NCI-H187 treated with DMSO at 0.1 percent for 48 hours (cell line): Measurements from ENCODE around the gene RAB31.

ENCODE experiments used
- DNase-seq: peaks from one replicate; lab custom pipeline; 2025; lab: John Stamatoyannopoulos, UW

RAB31 gene

DNA sequence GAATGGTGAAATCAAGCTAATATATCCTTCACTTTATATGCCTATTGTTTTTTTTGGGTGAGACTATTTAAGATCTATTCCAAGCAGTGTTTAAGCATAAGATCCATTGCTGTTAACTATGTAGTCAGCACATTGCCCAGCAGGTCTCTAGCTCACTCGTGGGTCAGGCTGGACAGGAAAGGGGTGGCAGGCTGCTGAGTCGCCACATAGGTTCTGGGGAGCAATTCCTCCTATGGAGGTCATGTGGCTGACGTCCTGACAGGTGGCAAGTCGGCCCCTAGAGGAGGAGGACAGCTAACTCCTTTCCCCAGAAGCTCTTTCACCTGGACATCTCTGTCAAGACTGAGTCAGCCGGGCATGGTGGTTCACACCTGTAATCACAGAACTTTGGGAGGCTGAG, 13.9 kb upstream of the RAB31 start:
- DNase-seq, result no peak

DNA sequence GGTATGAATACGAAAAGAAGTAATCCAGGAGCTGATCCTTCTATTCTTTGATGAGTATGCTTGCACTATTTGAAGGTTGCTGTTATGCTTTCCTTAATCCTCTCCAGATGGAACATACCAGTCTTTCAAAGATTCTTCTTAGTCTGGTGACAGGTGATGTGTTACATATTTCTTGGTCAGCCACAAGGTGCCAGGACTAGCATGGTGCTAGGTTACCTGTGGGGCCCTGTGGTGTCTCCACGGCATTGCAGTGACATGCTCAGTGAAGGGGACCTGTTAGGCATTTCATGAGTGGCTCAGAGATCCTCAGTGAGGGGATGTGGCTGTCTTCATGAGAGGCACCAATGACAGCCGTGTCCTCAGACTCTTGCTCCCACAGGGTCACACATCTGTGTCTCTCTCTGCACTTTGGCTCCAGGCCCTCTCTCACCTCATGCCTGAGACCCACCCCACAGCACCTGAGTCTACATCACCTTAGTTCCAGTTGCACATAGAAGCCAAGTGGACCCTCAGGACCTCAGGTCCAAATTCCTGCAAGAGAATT, 13.1 kb upstream of the RAB31 start:
- DNase-seq, result no peak

DNA sequence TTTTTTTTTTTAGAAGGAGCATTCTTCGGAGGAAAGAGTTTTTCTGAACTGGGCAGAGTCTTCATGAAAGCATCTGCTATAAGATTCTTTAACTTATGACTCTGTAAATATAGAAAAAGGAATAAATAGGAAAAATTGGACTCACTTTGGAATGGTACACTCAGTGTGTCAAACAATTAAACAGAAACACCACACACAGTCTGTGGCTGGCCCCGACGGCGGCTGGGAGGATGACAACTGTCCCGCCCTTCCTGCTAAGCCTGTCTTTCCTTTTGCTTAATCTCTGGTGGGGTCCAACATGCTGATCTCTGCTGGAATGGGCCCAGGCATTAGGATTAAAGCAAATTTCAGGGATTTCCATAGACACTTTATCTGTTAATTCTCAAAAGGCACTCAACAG, 12.5 kb upstream of the RAB31 start:
- DNase-seq, result no peak

DNA sequence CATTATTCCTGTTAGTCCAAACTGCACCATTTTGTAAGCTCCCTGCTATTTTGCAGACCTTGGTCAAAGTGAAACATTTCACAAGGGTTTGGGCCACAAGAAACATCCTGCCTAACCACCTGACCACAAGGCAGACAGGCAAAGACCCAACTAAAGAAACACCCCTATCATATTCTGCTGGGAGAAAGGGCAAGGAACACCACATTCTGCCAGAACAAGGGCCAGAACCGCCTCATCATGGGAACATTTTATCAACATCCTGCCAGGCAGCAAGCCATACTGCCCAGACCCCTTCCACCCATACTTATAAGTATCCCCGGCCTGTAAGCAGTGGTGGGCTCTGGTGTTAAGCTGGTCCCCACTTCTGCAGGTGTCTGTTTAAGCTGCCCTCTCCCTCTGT, 12.0 kb upstream of the RAB31 start:
- DNase-seq, result no peak

DNA sequence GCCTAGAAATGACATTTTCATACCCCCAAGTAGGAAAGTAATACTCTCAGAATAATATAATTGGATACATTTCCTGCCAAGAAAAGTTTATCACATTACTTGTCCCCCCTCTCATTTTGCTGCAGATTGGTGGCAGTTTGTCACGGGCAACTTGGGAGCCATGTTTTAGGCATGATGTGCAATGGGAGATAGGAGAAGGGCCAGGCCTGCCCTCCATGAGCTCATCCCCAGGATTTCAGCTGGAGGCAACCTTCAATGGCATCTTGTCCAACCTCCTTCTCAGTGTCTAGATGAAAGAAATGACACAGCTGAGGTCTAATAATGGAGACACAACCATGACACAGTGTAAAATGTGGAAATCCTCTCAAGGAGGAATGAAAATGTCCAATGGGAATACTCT, 11.4 kb upstream of the RAB31 start:
- DNase-seq, result no peak

DNA sequence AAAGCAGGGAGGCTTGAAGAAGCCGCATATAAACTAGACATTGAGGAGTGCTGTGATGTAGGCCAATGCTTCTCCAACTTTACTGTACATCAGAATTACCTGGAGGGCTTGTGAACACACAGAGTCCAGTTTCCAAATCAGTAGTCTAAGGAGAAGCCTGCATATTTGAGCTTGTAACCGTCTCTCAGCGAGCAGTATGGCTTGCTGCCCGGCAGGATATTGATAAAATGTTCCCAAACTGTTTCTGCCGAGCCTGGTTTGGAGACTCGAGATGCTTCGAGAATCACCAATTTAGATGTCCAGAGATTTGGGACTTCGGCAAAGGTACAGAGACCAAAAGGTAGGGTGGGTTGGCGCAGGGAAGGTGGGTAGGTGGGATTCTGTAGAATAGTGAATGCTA, 11.0 kb upstream of the RAB31 start:
- DNase-seq, result no peak

DNA sequence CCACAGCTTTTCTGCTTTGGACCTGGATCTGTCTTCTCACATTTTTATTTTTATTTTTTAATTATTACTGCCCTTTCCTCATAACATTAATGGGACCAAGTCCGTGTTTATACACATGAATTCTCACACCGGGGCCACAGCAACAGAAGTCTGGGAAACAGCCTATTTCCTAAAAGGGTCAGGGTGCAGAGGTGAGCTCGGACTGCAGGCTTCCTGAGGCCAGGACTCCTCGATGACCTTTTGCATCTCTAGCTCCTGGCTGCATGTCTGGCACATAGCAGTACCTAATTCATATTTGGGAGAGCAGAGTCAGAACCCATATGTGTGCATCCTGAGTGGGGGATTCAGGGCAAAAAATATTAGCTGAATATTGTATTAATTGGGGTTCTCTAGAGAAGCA, 9.6 kb upstream of the RAB31 start:
- DNase-seq, result no peak

DNA sequence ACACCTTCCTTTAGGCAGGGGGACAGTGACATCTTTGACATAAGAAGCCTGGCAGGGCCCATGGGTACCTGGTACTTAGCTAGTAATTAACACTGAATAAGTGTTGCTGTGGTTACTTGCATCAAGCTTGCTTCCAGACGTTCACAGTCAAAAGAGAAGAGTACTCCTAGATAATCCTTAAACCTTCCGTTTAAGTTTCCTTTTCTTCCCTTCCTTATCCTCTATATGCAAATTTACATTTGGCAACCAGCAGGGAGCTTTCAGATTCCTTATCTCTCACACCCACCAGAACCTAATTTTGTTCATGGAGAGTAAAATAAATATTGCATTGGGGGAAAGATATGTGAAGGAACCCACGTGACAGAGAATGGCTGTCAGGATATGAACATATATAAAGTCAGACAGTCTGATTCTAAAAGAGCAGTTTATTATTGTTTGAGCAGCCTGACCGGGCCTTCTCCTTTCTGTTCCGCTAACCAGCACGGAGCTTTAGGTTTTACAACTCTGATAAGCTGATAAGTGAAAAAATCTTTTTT, 7.8 kb upstream of the RAB31 start:
- DNase-seq, result no peak

DNA sequence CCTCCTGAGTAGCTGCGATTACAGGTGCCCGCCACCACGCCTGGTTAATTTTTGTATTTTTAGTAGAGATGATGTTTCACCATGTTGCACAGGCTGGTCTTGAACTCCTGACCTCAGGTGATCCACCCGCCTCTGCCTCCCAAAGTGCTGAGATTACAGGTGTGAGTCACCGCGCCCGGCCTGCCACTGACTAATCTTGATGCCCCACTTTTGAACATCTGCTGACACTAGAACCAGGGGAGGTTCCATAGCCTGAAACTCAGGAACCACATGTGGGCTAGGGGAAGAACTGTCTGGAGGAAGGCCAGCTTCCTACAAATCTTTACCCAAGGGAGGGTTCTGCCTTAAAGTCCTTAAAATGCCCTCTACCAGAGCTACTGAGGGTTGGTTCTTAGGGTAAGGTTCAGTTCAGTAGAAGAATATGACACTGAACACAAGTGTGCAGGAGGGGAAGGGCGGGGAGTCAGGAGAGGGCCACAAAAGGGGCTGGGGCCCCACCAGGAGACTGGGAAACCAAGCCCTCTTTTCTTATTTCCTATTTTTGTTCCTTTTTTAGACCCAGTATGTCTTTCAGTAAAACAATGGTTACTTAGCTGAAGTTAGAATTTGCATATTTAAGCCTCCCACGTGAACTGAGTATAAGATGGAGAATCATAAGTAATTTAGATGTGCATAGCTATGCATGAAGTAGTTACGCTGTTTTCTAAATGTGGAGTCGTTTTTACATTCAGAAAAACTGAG, 6.3 kb upstream of the RAB31 start:
- no peak for DNase-seq

DNA sequence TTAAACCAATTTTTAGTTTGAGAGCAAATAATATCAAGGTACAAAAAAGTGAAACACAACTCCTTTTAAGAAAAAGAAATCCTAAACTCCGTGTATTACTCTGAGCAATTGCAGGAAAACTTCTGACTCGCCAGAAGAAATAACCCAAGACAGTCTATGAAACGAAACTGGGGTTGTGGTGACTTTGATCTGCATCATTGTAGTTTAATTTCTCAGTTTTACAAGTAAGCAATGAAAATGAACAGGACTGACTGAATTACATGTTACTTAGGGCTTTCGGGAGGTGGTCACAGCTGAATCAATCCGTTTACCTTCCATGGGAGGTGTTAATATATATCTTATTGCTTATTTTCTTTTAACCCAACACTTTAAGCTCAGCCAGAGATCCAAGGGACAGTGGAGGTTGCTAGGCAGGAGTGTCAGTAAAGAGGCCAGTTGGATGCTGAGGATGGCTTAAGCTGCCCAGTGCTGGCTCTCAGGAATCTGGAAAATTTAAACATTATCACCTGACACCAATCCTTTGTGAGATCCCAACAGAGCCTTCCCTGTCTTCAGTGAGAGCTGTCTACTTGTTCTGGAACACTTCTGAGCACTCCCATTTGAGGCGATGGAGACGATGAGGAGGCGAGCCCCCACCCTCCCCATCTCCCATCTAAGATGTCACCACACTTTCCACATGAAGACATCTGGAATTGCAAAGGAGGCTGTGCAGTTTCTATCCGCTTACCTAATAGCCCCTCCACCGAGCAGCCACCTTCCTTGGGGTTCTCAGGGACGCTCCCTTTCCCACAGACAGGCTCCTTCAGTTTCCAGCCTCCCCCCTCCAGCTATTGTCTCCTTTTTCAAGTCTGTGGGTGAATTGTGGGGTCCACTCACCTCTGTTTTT, 3.6 kb upstream of the RAB31 start:
- no peak for DNase-seq

DNA sequence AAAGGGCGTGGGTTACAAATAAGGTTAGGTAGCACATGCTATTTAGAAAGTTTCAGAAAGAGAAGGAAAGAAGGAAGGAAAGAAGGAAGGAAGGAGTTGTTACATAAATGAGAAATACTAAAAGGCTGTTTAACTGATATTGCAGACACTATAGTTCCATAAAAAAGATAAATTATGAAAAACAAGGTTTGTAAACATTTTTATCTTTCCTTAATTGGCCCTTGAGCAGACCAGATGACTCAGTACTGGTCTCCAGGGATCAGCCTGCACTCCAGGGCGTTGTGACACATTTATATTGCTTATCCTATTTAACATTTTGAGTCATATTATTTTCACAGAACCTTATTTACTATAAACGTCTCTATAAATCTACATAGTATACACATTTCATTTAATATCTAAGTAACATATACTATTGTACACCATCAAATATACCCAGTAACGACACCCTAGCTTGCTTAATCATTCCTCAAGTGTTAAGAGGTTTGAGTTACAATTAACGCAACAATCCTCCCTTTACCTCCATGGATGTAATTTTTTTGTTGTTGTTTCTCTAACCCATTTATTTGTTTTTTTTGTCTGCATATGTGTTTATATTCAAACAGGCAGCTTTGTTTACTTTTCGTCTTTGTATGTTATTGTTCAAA, 2.8 kb upstream of the RAB31 start:
- no peak for DNase-seq

DNA sequence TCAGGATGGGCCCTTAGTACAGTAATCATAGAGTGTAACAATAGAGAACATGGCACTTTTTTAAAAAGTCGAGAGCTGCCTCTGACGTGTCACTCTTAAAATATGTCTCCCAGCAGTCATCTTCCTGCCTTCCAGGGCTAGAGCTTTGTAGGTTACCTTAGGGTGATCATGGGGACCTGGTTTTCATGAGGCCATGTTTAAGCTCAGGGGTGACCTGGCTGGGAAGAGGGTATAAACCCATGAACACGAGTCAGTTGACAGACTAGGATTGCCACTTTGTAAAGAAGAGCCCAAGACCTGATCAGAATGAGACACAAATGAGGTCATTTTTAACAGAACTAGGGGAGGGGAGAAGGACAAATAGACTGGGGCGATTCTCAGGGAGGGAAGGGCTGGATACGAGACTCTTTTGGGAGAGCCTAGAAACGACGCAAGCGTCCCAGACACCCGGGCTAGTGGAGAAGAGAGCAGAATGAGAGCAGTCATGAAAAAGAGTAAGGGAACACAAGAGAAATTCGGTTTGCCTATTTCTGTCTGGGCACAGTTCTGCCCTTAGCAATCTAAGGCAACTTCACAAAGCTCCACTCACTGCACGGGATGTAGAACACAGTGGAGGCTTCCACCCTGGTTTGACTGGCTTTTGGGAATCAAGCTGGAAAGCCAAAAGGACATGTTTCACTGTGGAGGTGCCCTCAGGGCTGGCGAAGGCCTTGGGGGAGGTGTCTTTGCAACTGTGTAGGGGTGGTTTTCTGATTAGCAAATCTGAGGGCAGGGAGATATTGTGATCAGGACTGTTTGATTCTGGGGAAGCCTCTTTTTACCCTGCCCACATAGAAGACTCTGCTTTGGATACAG, 1.8 kb upstream of the RAB31 start:
- no peak for DNase-seq

DNA sequence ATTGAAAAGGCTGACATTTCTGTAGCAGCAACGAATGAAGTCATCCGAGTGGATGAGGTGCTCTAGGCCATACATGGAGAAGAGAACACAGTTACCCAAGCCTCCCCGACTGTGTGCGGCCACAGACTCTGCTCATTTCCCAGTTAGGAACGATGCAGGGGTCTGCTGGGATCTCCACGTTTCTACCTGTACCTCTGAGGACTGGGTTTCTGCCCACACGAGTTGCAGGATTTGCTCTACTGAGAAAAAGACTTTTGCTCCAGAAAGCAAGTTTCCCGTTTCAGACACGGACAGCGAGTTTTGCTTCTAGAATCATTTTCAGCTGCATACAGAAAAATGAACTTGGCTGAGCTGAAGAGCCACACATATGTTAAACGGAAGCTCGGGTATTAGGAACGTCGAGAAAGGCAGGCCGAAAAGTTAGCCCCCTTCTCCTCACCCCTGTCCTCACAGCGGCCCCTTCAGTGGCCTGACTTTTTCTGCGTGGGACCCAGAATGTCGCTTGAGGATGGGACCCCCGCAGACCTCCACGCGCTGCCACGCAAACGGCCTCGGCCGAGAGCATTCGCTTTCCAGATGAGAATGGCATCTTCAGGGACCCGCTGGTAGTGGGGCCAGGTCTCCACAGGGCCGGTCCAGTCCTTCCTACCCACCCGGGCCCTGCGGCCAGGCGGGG, 582 bp upstream of the RAB31 start:
- no peak for DNase-seq

DNA sequence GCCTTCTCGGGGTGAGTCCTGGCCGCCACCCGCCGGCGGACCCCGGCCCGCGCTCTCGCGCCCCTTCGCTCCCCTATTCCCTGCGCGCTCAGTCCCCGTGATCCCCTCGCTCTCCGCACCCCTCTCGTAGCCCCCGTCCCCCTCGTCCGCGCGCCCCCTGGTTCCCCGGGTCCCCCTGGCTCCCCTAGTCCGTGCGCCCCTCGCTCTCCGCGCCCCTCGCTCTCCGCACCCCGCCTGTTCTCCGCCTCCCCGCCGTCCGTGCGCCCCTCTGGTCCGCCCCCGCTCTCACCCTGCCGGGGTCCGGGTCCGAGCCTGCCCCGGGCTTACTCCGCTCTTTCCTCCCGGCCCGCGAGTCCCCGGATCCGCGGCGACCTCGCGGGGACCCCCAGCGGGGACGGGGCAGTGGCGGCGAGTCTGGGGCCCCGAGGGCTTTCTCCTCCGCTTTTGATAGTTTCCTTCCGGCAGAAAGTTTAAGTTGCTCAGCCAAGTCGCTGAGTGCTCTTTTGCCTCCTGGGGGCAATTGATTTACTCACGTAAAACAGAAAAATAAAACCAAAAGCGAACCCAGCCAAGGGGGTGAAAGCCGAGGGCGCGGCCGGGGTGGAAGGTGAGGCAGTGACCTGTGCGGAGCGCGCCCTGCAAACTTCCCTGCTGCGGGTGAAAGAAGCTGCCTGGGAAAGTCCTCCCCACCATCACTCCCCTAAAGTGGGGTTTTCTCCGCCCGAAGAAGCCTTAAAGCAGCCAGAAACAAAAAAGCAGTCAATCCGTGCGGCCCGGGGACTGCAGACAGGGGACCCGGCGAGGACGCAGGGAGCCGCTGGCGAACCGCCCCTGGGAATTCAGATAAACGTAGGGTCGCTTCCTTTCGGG, 568 bp downstream of the RAB31 start:
- no peak for DNase-seq

DNA sequence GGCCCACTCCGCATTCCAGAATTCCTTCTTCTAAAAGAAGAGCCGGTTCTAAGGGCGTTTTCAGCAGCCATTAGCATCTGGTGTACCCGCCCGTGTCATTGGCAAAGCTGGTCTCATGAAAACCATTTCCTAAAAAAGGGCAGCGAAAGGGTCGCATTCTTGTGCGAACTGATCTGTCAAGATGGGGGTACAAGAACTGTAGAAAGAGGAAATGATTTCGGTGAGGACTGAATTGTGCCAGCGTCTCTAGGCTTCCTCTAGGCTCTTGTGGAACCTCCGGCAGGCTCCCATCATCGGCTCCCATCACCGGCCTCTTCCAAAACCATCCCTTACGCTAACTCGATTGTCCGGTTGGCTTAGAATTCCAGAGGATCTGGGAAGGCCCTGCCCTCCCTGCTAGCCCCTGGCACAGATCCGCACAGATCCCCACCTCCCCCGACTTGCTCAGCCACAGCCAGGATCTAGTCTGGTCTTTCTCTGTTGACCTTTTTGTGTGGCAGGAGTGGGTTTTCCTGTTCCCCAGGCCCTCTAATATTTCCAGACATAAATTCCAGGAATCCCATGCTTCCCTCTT, 1.3 kb downstream of the RAB31 start:
- DNase-seq, result no peak

DNA sequence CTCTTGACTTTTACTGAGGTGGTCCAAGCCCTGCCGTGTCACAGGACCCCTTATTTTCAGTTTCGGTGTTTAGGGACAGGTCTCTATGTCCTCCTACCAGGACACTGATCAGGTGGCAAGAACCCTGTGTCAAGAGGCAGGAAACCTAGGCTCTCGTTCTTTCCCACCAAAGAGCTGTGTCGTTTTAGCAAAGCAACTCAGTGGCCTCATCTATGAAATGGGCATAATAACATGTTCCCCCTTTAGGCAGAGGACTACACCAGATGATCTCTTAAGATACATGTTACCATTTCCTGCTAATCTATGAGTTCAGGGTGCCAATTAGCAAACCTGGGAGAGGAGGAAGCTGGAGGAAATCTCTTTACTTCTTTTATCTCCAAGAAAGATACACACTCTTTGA, 1.9 kb downstream of the RAB31 start:
- DNase-seq, result no peak

DNA sequence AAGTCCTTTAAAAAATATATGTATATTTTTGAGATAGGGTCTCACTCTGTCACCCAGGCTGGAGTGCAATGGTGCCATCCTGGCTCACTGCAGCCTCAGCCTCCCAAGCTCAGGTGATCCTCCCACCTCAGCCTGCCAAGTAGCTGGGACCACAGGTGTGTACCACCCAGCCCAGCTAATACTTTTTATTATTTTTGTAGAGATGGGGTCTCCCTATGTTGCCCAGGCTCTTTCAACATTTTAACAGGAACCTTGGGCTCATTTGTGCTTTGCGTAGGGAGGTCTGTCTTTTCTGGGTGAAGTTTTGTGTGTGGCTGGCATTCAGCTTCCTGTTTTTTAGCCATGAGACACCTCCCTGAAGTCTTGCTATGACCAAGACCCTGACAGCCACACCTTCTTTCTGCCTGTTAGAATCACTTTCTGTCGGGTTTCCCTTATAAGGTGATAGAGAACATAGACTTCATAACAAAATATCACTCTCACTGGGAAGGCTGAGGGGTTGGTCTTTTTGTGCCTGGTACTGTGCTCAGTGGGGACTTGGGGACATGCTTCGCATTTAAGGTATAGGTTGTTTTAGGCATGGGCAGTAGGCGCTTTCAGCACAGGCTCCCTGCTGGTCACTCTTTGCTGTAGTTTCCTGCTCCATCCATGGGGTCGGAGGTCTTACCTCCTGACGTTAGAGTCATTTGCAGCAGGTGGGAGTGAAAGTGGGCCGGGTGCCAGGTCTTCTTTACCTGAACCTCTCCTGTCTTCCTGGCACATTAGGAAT, 3.4 kb downstream of the RAB31 start:
- DNase-seq, result no peak

DNA sequence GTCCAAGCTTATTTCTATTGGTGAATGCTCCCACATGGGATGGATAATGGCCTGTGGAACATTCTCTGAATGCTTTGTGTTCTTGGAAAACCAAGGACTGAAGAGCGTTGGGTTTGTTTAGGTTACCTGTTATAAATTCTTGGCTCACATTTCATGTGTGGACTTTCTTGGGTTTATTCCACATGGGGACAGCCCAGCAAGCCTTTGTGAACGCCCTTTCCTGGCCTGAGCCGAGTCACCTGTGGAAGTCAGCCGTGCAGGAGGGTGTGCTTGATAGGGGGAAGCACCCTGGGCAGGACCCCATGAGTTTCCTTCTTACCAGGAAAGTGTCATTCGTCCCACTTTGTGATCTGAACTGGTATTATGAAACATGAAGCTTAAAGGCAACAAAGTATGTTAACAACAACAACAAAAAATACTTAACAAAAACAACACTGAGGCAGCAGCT, 4.1 kb downstream of the RAB31 start:
- DNase-seq, result no peak

DNA sequence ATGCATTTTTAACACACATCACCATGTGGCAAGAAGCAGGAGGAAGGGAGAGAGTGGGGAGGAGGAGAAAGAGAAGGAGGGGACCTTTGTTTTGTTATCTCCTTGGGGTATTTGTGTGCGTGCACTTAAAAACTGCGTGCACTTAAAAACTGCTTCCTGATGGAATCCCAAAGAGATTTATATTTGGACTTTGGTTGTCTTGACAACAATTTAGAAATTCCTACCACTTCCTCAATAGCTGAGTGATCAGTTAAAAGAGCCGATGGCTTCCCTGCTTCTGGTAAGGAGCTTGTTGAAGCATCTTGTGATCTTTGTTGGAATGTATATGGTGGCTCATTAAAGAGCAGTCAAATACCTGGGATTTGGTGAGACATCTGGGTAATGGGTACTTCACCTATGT, 4.5 kb downstream of the RAB31 start:
- DNase-seq, result no peak
